H1 (cell line): ENCODE measurements around the gene RUSF1. TPM values are rescaled to one million over a fixed set of nuclear protein-coding genes. Genes with fewer than 3 reads are reported as not detected.

Source experiments
- CTCF ChIA-PET: fragments of 300-600 bp; sonication (Branson Sonifier 250); formaldehyde crosslinking; loops from one replicate; lab custom pipeline; 2021; ENCODE audit not compliant: partially characterized antibody; lab: Charles Lee
- POLR2A ChIA-PET: fragments of 300-600 bp; sonication (Branson Sonifier 250); formaldehyde crosslinking; loops from one replicate; lab custom pipeline; 2021; ENCODE audit warnings: inconsistent platforms; ENCODE audit not compliant: partially characterized antibody; lab: Charles Lee
- DNase-seq, 2 experiments: peaks; one replicate each; pipeline versions ENCODE4 v3.0.0 to v3.0.0-alpha.2; 2010 to 2022; ENCODE audit warnings: low spot score in 2 of 2, low read depth in 1 of 2, mixed read lengths in 1 of 2
- FAIRE-seq: peaks from 2 replicates; lab custom pipeline; 2011; peaks lifted over from hg19 to GRCh38; lab: Jason Lieb, UNC
- H2AFZ ChIP-seq: 2 replicates; pipeline ENCODE4 v1.8.1; 2012; ENCODE audit warnings: low read length, inconsistent platforms
- H2AK5ac ChIP-seq: 2 replicates; pipeline ENCODE4 v1.6.1; 2013; ENCODE audit warnings: low read depth, low read length
- H2BK120ac ChIP-seq: replicated peaks from 2 replicates; pipeline ENCODE3; 2013; ENCODE audit warnings: low read depth, low read length, inconsistent platforms
- H2BK12ac ChIP-seq: 2 replicates; pipeline ENCODE4 v1.6.1; 2013; ENCODE audit warnings: low read depth, low read length
- H2BK15ac ChIP-seq: 2 replicates; pipeline ENCODE4 v1.6.1; 2013; ENCODE audit warnings: low read length
- H2BK20ac ChIP-seq: 2 replicates; pipeline ENCODE4 v1.6.1; 2013; ENCODE audit warnings: low read length
- H2BK5ac ChIP-seq: 2 replicates; pipeline ENCODE4 v1.6.1; 2013; ENCODE audit warnings: low read depth, low read length
- H3K14ac ChIP-seq: 2 replicates; pipeline ENCODE4 v1.6.1; 2013; ENCODE audit warnings: inconsistent platforms; ENCODE audit not compliant: insufficient read length
- H3K18ac ChIP-seq: 2 replicates; pipeline ENCODE4 v1.6.1; 2013; ENCODE audit warnings: low read length; ENCODE audit errors: extremely low read depth
- H3K23ac ChIP-seq: 2 replicates; pipeline ENCODE4 v1.6.1; 2013; ENCODE audit warnings: inconsistent platforms; ENCODE audit not compliant: insufficient read length
- H3K23me2 ChIP-seq: 2 replicates; pipeline ENCODE4 v1.6.1; 2013; ENCODE audit warnings: low read depth, low read length
- H3K27ac ChIP-seq: 2 replicates; pipeline ENCODE4 v1.6.1; 2011; ENCODE audit warnings: low read depth, low read length, inconsistent platforms
- H3K27me3 ChIP-seq, 4 experiments: replicated peaks in 1 of 4; 1 replicate in 1 of 4; 2 replicates in 3 of 4; pipeline versions ENCODE4 v1.6.1 to v1.8.1; 2011 to 2013; ENCODE audit warnings: low read length in 3 of 4, mild to moderate bottlenecking in 3 of 4, inconsistent platforms in 2 of 4, mixed read lengths in 2 of 4, moderate library complexity in 1 of 4; ENCODE audit not compliant: control insufficient read depth in 3 of 4, insufficient read depth in 3 of 4; ENCODE audit errors: extremely low read depth in 1 of 4
- H3K36me3 ChIP-seq, 4 experiments: 2 replicates each; pipeline versions ENCODE4 v1.6.1 to v1.8.1; 2011 to 2013; ENCODE audit warnings: mild to moderate bottlenecking in 4 of 4, low read length in 3 of 4, moderate library complexity in 2 of 4, control low read depth in 1 of 4, inconsistent platforms in 1 of 4; ENCODE audit not compliant: insufficient read depth in 4 of 4, control insufficient read depth in 2 of 4
- H3K4ac ChIP-seq: replicated peaks from 2 replicates; pipeline ENCODE3; 2013; ENCODE audit warnings: low read length, low read depth, mixed read lengths, inconsistent platforms; ENCODE audit not compliant: insufficient read length
- H3K4me1 ChIP-seq, 4 experiments: replicated peaks in 1 of 4; 1 replicate in 1 of 4; 2 replicates in 3 of 4; pipeline versions ENCODE4 v1.6.1 to v1.8.1; 2011 to 2013; ENCODE audit warnings: low read length in 3 of 4, inconsistent platforms in 2 of 4, mixed read lengths in 1 of 4; ENCODE audit not compliant: insufficient read depth in 4 of 4, control insufficient read depth in 3 of 4
- H3K4me2 ChIP-seq, 2 experiments: 2 replicates each; pipeline versions ENCODE4 v1.6.1 to v1.8.1; 2011 to 2013; ENCODE audit warnings: low read depth in 2 of 2, low read length in 2 of 2, control low read depth in 1 of 2, inconsistent platforms in 1 of 2, mild to moderate bottlenecking in 1 of 2; ENCODE audit not compliant: insufficient read depth in 1 of 2
- H3K4me3 ChIP-seq, 4 experiments: fragments of 200-600, 300-600 bp in 1 of 4; sonication (generic), shearing (Covaris generic), sonication (Bioruptor Twin) in 1 of 4; 2 replicates each; pipeline versions ENCODE4 v1.5.1 to v1.8.1; 2011 to 2016; ENCODE audit warnings: low read length in 4 of 4, low read depth in 3 of 4, control low read depth in 2 of 4, inconsistent platforms in 2 of 4, mild to moderate bottlenecking in 2 of 4, mixed read lengths in 1 of 4, moderate library complexity in 1 of 4; ENCODE audit not compliant: insufficient read depth in 2 of 4; ENCODE audit errors: extremely low read depth in 1 of 4
- H3K56ac ChIP-seq: replicated peaks from 2 replicates; pipeline ENCODE3; 2013; ENCODE audit warnings: low read depth, mild to moderate bottlenecking, mixed read lengths, low read length, inconsistent platforms; ENCODE audit not compliant: insufficient read length
- H3K79me1 ChIP-seq: 2 replicates; pipeline ENCODE4 v1.6.1; 2013; ENCODE audit warnings: low read depth, low read length, control low read depth
- H3K79me2 ChIP-seq, 2 experiments: 2 replicates each; pipeline versions ENCODE4 v1.6.1 to v1.8.1; 2012 to 2013; ENCODE audit warnings: low read length in 2 of 2, mild to moderate bottlenecking in 2 of 2, inconsistent platforms in 1 of 2; ENCODE audit not compliant: insufficient read depth in 2 of 2, control insufficient read depth in 1 of 2
- H3K9ac ChIP-seq, 4 experiments: replicated peaks in 1 of 4; 1 replicate in 1 of 4; 2 replicates in 3 of 4; pipeline versions ENCODE4 v1.6.1 to v1.8.1; 2011 to 2013; ENCODE audit warnings: low read depth in 3 of 4, low read length in 3 of 4, control low read depth in 2 of 4, mild to moderate bottlenecking in 2 of 4, moderate library complexity in 2 of 4, inconsistent platforms in 1 of 4; ENCODE audit errors: extremely low read depth in 1 of 4
- H3K9me3 ChIP-seq, 2 experiments: 2 replicates each; pipeline versions ENCODE4 v1.6.1 to v1.8.1; 2012 to 2013; ENCODE audit warnings: mild to moderate bottlenecking in 2 of 2, moderate library complexity in 2 of 2, control low read depth in 1 of 2, inconsistent platforms in 1 of 2, low read depth in 1 of 2, low read length in 1 of 2, mixed read lengths in 1 of 2; ENCODE audit not compliant: insufficient read depth in 2 of 2
- H4K20me1 ChIP-seq, 2 experiments: replicated peaks in 1 of 2; 2 replicates each; pipeline versions ENCODE3 to v1.8.1; 2011 to 2013; ENCODE audit warnings: inconsistent platforms in 2 of 2, low read length in 2 of 2, mild to moderate bottlenecking in 1 of 2; ENCODE audit not compliant: insufficient read depth in 2 of 2, control insufficient read depth in 1 of 2
- H4K5ac ChIP-seq: 2 replicates; pipeline ENCODE4 v1.6.1; 2013; ENCODE audit warnings: low read length, low read depth, mixed read lengths, inconsistent platforms; ENCODE audit not compliant: insufficient read length
- H4K8ac ChIP-seq: 2 replicates; pipeline ENCODE4 v1.8.0; 2013; ENCODE audit warnings: mild to moderate bottlenecking, moderate library complexity, low read length, inconsistent platforms; ENCODE audit not compliant: insufficient read depth; ENCODE audit errors: extremely low read depth
- H4K91ac ChIP-seq: replicated peaks from 2 replicates; pipeline ENCODE3; 2013; ENCODE audit warnings: low read length, mixed read lengths, inconsistent platforms; ENCODE audit not compliant: insufficient read length
- ASH2L ChIP-seq: fragments of 200-600, 300-600 bp; sonication (generic); IDR thresholded peaks from one replicate; pipeline ENCODE4 v1.7.1; 2017; ENCODE audit warnings: low read length
- CEBPB ChIP-seq: IDR thresholded peaks from 2 replicates; pipeline ENCODE4 v1.6.1; 2012; ENCODE audit warnings: low read depth, low read length
- GTF2F1 ChIP-seq: IDR thresholded peaks from 2 replicates; pipeline ENCODE4 v1.6.1; 2012; ENCODE audit warnings: low read depth, low read length, improper control_type of control experiment, borderline replicate concordance
- KDM4A ChIP-seq: IDR thresholded peaks from one replicate; pipeline ENCODE4 v1.7.1; 2012; ENCODE audit warnings: low read depth, mild to moderate bottlenecking, moderate library complexity, low read length, inconsistent platforms; ENCODE audit not compliant: severe bottlenecking
- KDM5A ChIP-seq: fragments of 200-600 bp; IDR thresholded peaks from 2 replicates; pipeline ENCODE4 v1.7.1; 2012; ENCODE audit warnings: mild to moderate bottlenecking, low read length, inconsistent platforms, mixed read lengths
- POLR2A ChIP-seq, 2 experiments: IDR thresholded peaks; 1 replicate in 1 of 2; 2 replicates in 1 of 2; pipeline ENCODE4 v1.6.1; 2011; ENCODE audit warnings: low read depth in 2 of 2, low read length in 2 of 2, mild to moderate bottlenecking in 2 of 2; ENCODE audit errors: control extremely low read depth in 1 of 2
- RXRA ChIP-seq: IDR thresholded peaks from 2 replicates; pipeline ENCODE4 v1.6.1; 2011; ENCODE audit warnings: low read depth, mild to moderate bottlenecking, low read length, moderate library complexity; ENCODE audit not compliant: insufficient read depth
- SAP30 ChIP-seq: fragments of 300-600 bp; sonication (generic); IDR thresholded peaks from 2 replicates; pipeline ENCODE4 v1.7.1; 2012; ENCODE audit warnings: low read length, moderate library complexity, mild to moderate bottlenecking, inconsistent platforms; ENCODE audit not compliant: insufficient read depth, insufficient replicate concordance
- SIN3A ChIP-seq, 2 experiments: IDR thresholded peaks in 1 of 2; conservative IDR thresholded peaks in 1 of 2; 2 replicates each; pipeline ENCODE4 v1.6.1; 2011 to 2012; ENCODE audit warnings: low read length in 2 of 2, improper control_type of control experiment in 1 of 2, low read depth in 1 of 2, mild to moderate bottlenecking in 1 of 2
- SP4 ChIP-seq: IDR thresholded peaks from 2 replicates; pipeline ENCODE4 v1.6.1; 2012; ENCODE audit warnings: low read length, inconsistent platforms
- SRF ChIP-seq: IDR thresholded peaks from 2 replicates; pipeline ENCODE4 v1.6.1; 2011; ENCODE audit warnings: mild to moderate bottlenecking, low read depth, low read length, moderate library complexity
- WGBS, 2 experiments: shearing (Covaris generic) in 1 of 2; methylation state at CpG; one replicate each; pipeline versions ENCODE4 v1.1.6 to v1.1.7; 2013 to 2015; ENCODE audit warnings: low lambda C conversion rate in 2 of 2, mixed read lengths in 2 of 2, inconsistent platforms in 1 of 2, low coverage in 1 of 2, missing lambda C conversion rate in 1 of 2; ENCODE audit not compliant: insufficient replicate concordance in 2 of 2, insufficient coverage in 1 of 2, insufficient read length in 1 of 2; ENCODE audit errors: extremely low coverage in 1 of 2, missing lambda C conversion rate in 1 of 2; 5-methylcytosine and 5-hydroxymethylcytosine counted together
- polyA plus RNA-seq, 7 experiments: library from polyadenylated mRNA; depleted of rRNA in 3 of 7; stranded (reverse) in 5 of 7; unstranded in 2 of 7; fragments of >200 nt in 5 of 7; fragments of 200-250 nt in 2 of 7; gene quantifications; 1 replicate in 5 of 7; 2 replicates in 1 of 7; 4 replicates in 1 of 7; pipeline versions ENCODE4 v1.2.1 to v1.2.3, GENCODE V29; 2011 to 2013; ENCODE audit warnings: missing spikeins in 2 of 7, mixed read lengths in 2 of 7
- total RNA-seq: library from RNA; stranded (reverse); fragmentation: NEBNext Ultra II Directional; extraction: Animal tissue kit (Norgen Biotek cat#: 25700); gene quantifications from 2 replicates; pipeline ENCODE4 v1.2.1, GENCODE V29; 2021

RUSF1 gene
- total and polyA plus RNA-seq, 2 of the 8 experiments (the other 6 are each of a cell fraction or from before 2014, with no cell fraction given): 22.5 to 33.7 TPM

DNA sequence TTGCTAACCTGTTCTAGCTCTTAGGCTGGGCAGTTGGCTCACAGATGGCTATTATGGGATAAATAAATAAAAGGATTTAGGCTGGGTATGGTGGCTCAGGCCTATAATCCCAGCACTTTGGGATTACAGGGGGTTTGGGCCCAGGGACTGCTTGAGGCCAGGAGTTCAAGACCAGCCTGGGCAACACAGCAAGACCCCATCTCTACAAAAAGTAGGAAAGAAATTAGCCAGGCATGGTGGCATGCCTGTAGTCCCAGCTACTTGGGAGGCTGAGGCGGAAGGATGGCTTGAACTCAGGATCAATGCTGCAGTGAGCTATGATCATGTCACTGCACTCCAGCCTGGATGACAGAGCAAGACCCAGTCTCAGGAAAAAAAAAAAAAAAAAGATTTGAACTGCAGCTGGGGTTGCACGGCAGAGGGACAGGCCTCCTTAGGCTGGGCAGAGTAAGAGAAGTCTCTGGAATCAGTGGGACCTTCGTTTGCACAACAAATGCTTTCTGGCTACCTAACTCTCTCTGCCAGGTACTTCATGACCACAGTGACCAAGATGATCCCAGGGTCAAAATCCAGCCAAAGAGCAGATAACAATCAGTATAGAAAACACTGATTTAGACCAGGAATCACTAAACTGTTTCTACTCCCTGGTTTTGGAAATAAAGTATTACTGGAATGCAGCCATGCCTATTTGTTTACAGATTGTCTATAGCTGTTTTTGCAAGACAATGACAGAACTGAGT lies 6.8 kb downstream of the RUSF1 start:
- peak overlapping the region; percentile 18 to 59; a peak in 3 of 4 replicates for H3K4me2 ChIP-seq
- TF ChIP-seq RXRA (no peak), ASH2L (no peak), SIN3A (conservative IDR thresholded peaks at IDR 0.05 in 1 of 2, IDR thresholded peaks at IDR 0.05 in 1 of 2; ENCODE audit: low read depth in 1 of 2, low read length in 2 of 2) (no peak), SAP30 (no peak), CEBPB (no peak), GTF2F1 (no peak), SP4 (no peak), KDM5A (no peak), POLR2A (IDR thresholded peaks at IDR 0.05; ENCODE audit: control extremely low read depth in 1 of 2, low read depth in 2 of 2, low read length in 2 of 2) (no peak), SRF (no peak), KDM4A (no peak)

More for the DNA sequence above, 6.8 kb downstream of the RUSF1 start:
- Histone ChIP-seq H3K79me2 (no peaks in the 10 kb centered on the region), H3K9me3 (no peaks in the 10 kb centered on the region), H2BK5ac (no peak overlapping the region), H2AK5ac (no peak overlapping the region), H3K79me1 (no peaks in the 10 kb centered on the region), H2BK20ac (no peak overlapping the region), H2BK120ac (no peak overlapping the region), H3K27ac (no peak overlapping the region), H3K9ac (no peak overlapping the region), H3K23me2 (no peaks in the 10 kb centered on the region), H3K27me3 (no peaks in the 10 kb centered on the region), H4K91ac (no peak overlapping the region), H3K4me1 (peaks cover 2 to 10% (median 5%) of the 10 kb centered on the region in 4 experiments), H4K8ac (no peak overlapping the region), H3K36me3 (peaks cover 0 to 3% (median under 1%) of the 10 kb centered on the region in 4 experiments; a peak in 1 of 8 replicates), H4K5ac (no peak overlapping the region), H2BK12ac (no peak overlapping the region), H3K23ac (no peak overlapping the region), H3K56ac (no peak overlapping the region), H2BK15ac (no peak overlapping the region), H3K4me3 (peak overlapping the region in 1 of 4 experiments; percentile 27; a peak in 1 of 8 replicates), H3K14ac (no peak overlapping the region), H3K18ac (no peak overlapping the region), H3K4ac (no peak overlapping the region), H2AFZ (no peak overlapping the region), H4K20me1 (no peaks in the 10 kb centered on the region)
- WGBS, 2 experiments: 74% methylated on average over 3 of the region's 3 CpGs; no CpG with 5 or more reads in 1 of the 2 experiments
- FAIRE-seq: no peak
- POLR2A ChIA-PET: interaction anchor here (1.1 to 10.6 kb wide), 2 partner anchors 13 to 67 kb away, joined by 3 to 69 read pairs; no protein-coding TSS in a partner anchor
- DNase-seq: no peak
- CTCF ChIA-PET: interaction anchor here (1.7 to 2.0 kb wide), 4 partner anchors 12 to 210 kb away, joined by 4 to 7 read pairs (median 6); no protein-coding TSS in a partner anchor
